PC-3 (cell line): ENCODE results near the gene GALNT13. TPM values are rescaled to one million over a fixed set of nuclear protein-coding genes. Genes with fewer than 3 reads are reported as not detected.

Experiments used
- ATAC-seq: fragments of 200-7000 bp; cut with Tn5 transposase; 2 replicates; pipeline ENCODE4 v1.9.1; 2020; ENCODE audit warnings: mild to moderate bottlenecking, moderate library complexity
- BruUV-seq: library from RNA; stranded (reverse); fragments of 400-500 nt; replicated peaks from 2 replicates; lab custom pipeline; 2021; lab: Mats Ljungman, UMichigan
- CTCF ChIA-PET: fragments of 300-600 bp; sonication (Branson Sonifier 250); formaldehyde crosslinking; loops from one replicate; lab custom pipeline; 2022; ENCODE audit warnings: antibody characterized with exemption; lab: Charles Lee
- POLR2A ChIA-PET: fragments of 300-600 bp; sonication (Branson Sonifier 250); formaldehyde crosslinking; loops from one replicate; lab custom pipeline; 2022; ENCODE audit warnings: antibody characterized with exemption; ENCODE audit not compliant: unreplicated experiment; lab: Charles Lee
- DNase-seq: peaks from one replicate; pipeline ENCODE4 v3.0.0-alpha.2; 2015
- H2AFZ ChIP-seq: fragments of 300-600 bp; sonication (generic); 2 replicates; pipeline ENCODE4 v1.6.0; 2016; ENCODE audit warnings: antibody characterized with exemption, low read length
- H3F3A ChIP-seq: fragments of 300-600 bp; sonication (generic); one replicate; pipeline ENCODE4 v1.6.0; 2017; ENCODE audit warnings: antibody characterized with exemption, low read length, control low read depth, mild to moderate bottlenecking; ENCODE audit not compliant: unreplicated experiment
- H3K27ac ChIP-seq: fragments of 300-600 bp; sonication (generic); 2 replicates; pipeline ENCODE4 v1.5.1; 2016; ENCODE audit warnings: mild to moderate bottlenecking, low read length
- H3K27me3 ChIP-seq: fragments of 300-600 bp; sonication (generic); 2 replicates; pipeline ENCODE4 v1.6.1; 2016; ENCODE audit warnings: low read length, mixed read lengths
- H3K36me3 ChIP-seq: fragments of 300-600 bp; sonication (generic); 2 replicates; pipeline ENCODE4 v1.6.1; 2016; ENCODE audit warnings: low read depth, mixed run types, low read length, mixed read lengths
- H3K4me1 ChIP-seq: fragments of 300-600 bp; sonication (generic); 2 replicates; pipeline ENCODE4 v1.5.1; 2016; ENCODE audit warnings: low read length; ENCODE audit not compliant: insufficient read depth
- H3K4me2 ChIP-seq: fragments of 300-600 bp; sonication (generic); 2 replicates; pipeline ENCODE4 v1.6.0; 2016; ENCODE audit warnings: low read length
- H3K4me3 ChIP-seq: fragments of 300-600 bp; sonication (generic); 2 replicates; pipeline ENCODE4 v1.5.1; 2016; ENCODE audit warnings: mild to moderate bottlenecking, low read length, mixed read lengths
- H3K79me2 ChIP-seq: fragments of 300-600 bp; sonication (generic); 2 replicates; pipeline ENCODE4 v1.6.1; 2017; ENCODE audit warnings: low read length, mixed read lengths
- H3K9ac ChIP-seq: fragments of 300-600 bp; sonication (generic); 2 replicates; pipeline ENCODE4 v1.6.0; 2016; ENCODE audit warnings: mild to moderate bottlenecking, low read length
- H3K9me2 ChIP-seq: fragments of 300-600 bp; sonication (generic); replicated peaks from 2 replicates; pipeline ENCODE4 v1.6.1; 2016; ENCODE audit warnings: mixed run types, low read length, mixed read lengths
- H3K9me3 ChIP-seq: fragments of 300-600 bp; sonication (generic); 2 replicates; pipeline ENCODE4 v1.6.1; 2016; ENCODE audit warnings: low read length, mixed read lengths
- H4K20me1 ChIP-seq: fragments of 300-600 bp; sonication (generic); 2 replicates; pipeline ENCODE4 v1.6.1; 2016; ENCODE audit warnings: low read length, mixed read lengths
- CTCF ChIP-seq: fragments of 300-600 bp; sonication (generic); conservative IDR thresholded peaks from 2 replicates; pipeline ENCODE4 v1.5.1; 2017; ENCODE audit warnings: antibody characterized with exemption, low read depth, mild to moderate bottlenecking, low read length
- EZH2 ChIP-seq: fragments of 300-600 bp; sonication (generic); IDR thresholded peaks from one replicate; pipeline ENCODE4 v1.6.1; 2017; ENCODE audit warnings: antibody characterized with exemption, mild to moderate bottlenecking, low read length; ENCODE audit not compliant: unreplicated experiment
- EZH2phosphoT487 ChIP-seq: fragments of 300-600 bp; sonication (generic); IDR thresholded peaks from 2 replicates; pipeline ENCODE4 v1.6.1; 2018; ENCODE audit warnings: mild to moderate bottlenecking, antibody characterized with exemption, low read length, borderline replicate concordance
- intact Hi-C: fragments of 100-400 bp; cut with micrococcal nuclease; formaldehyde crosslinking; loops from 2 replicates; pipeline ENCODE4 v1.9.0; 2023
- total RNA-seq: library from RNA; depleted of rRNA; stranded (reverse); fragments of >200 nt; gene quantifications from 2 replicates; pipeline ENCODE4 v1.2.3, GENCODE V29; 2014

Gene GALNT13
- total RNA-seq, 1 experiment from 2014 or later: 2.0 TPM

- H3K36me3 ChIP-seq: no peaks in the 10 kb centered on the region
- no peak overlapping the region for H2AFZ ChIP-seq
- H3K4me2 ChIP-seq: no peak overlapping the region
- H3F3A ChIP-seq: no peaks in the 10 kb centered on the region
- ATAC-seq (peak; percentile 54), DNase-seq (no peak)
- no peaks in the 10 kb centered on the region for H3K4me1 ChIP-seq
- H3K79me2 ChIP-seq: no peaks in the 10 kb centered on the region
- TF ChIP-seq CTCF: no peak
- TF ChIP-seq EZH2phosphoT487: no peak
- TF ChIP-seq EZH2: no peak
- H3K9me3 ChIP-seq: no peaks in the 10 kb centered on the region
- H3K27ac ChIP-seq: no peak overlapping the region
- no peaks in the 10 kb centered on the region for H4K20me1 ChIP-seq
- H3K9me2 ChIP-seq: no peaks in the 10 kb centered on the region
- ChIA-PET CTCF (no interaction called here), POLR2A (no interaction called here)
- H3K27me3 ChIP-seq: no peaks in the 10 kb centered on the region
- no peak overlapping the region for H3K9ac ChIP-seq
- no peak overlapping the region for H3K4me3 ChIP-seq
- intact Hi-C loops: loop anchor here (10.0 kb wide), 1 partner anchor 777 kb away; no protein-coding TSS in a partner anchor
- no TSS peak for BruUV-seq
Observed at GRCh38 chr2:154447727-154448418, 576.2 kb downstream of the GALNT13 start.

GRCh38 chr2:154449951-154450658 lies 578.4 kb downstream of the GALNT13 start:
- Histone ChIP-seq H3K79me2 (no peaks in the 10 kb centered on the region), H2AFZ (no peak overlapping the region), H3K4me2 (no peak overlapping the region), H3K4me1 (no peaks in the 10 kb centered on the region), H3K9me2 (no peaks in the 10 kb centered on the region), H3K9ac (no peak overlapping the region), H4K20me1 (no peaks in the 10 kb centered on the region), H3K27me3 (no peaks in the 10 kb centered on the region), H3K27ac (no peak overlapping the region), H3K36me3 (no peaks in the 10 kb centered on the region), H3F3A (no peaks in the 10 kb centered on the region), H3K9me3 (no peaks in the 10 kb centered on the region), H3K4me3 (no peak overlapping the region)
- ChIA-PET CTCF (no interaction called here), POLR2A (interaction anchor here (0.6 kb wide), 1 partner anchor 705 kb away, joined by 3 read pairs; no protein-coding TSS in a partner anchor)
- BruUV-seq: no TSS peak
- ATAC-seq: no peak
- TF ChIP-seq EZH2phosphoT487 (no peak), EZH2 (no peak), CTCF (no peak)
- DNase-seq: no peak
- intact Hi-C loops: loop anchor here (10.0 kb wide), 1 partner anchor 775 kb away; no protein-coding TSS in a partner anchor

GRCh38 chr2:154452471-154452870 lies 580.7 kb downstream of the GALNT13 start:
- no TSS peak for BruUV-seq
- intact Hi-C loops: loop anchor here (2.0 kb wide), 1 partner anchor 858 kb away; no protein-coding TSS in a partner anchor

More at GRCh38 chr2:154452471-154452870, 580.7 kb downstream of the GALNT13 start:
- Histone ChIP-seq H3K9ac (no peak overlapping the region), H3K4me1 (no peaks in the 10 kb centered on the region), H3K4me2 (no peak overlapping the region), H2AFZ (no peak overlapping the region), H3K27me3 (no peaks in the 10 kb centered on the region), H3K9me2 (no peaks in the 10 kb centered on the region), H4K20me1 (no peaks in the 10 kb centered on the region), H3K9me3 (no peaks in the 10 kb centered on the region), H3K36me3 (no peaks in the 10 kb centered on the region), H3F3A (no peaks in the 10 kb centered on the region), H3K79me2 (no peaks in the 10 kb centered on the region), H3K4me3 (no peak overlapping the region), H3K27ac (no peak overlapping the region)
- CTCF ChIA-PET: no interaction called here
- POLR2A ChIA-PET: no interaction called here
- DNase-seq (no peak), ATAC-seq (no peak)
- TF ChIP-seq EZH2: no peak
- no peak for TF ChIP-seq CTCF
